ENCODE results near the gene TMEM131L. TPM values are rescaled to one million over a fixed set of nuclear protein-coding genes. Genes with fewer than 3 reads are reported as not detected.

TMEM131L gene
- total RNA-seq, 1 donor from 2014 or later: 60.2 TPM

- peaks cover 63% of the 10 kb centered on the region for H3K4me1 Mint-ChIP-seq (ENCODE audit: low read depth, unreplicated experiment)
Observed at GRCh38 chr4:153531976-153532626, 65.9 kb downstream of the TMEM131L start.

GRCh38 chr4:153532636-153533035 lies 66.5 kb downstream of the TMEM131L start:
- DNase-seq: no peak
- Mint-ChIP-seq H3K36me3 (ENCODE audit: unreplicated experiment) (no peaks in the 10 kb centered on the region), H3K27me3 (ENCODE audit: unreplicated experiment) (peaks cover 7% of the 10 kb centered on the region), H3K9me3 (ENCODE audit: unreplicated experiment) (peaks cover 19% of the 10 kb centered on the region), H3K4me3 (ENCODE audit: unreplicated experiment) (no peak overlapping the region), H3K27ac (ENCODE audit: unreplicated experiment) (peak overlapping the region; percentile 49), H3K4me1 (ENCODE audit: low read depth, unreplicated experiment) (peaks cover 61% of the 10 kb centered on the region)
- no peak for TF ChIP-seq CTCF (IDR thresholded peaks at IDR 0.05; ENCODE audit: partially characterized antibody, unreplicated experiment)

More at GRCh38 chr4:153531976-153532626, 65.9 kb downstream of the TMEM131L start:
- TF ChIP-seq CTCF (IDR thresholded peaks at IDR 0.05; ENCODE audit: partially characterized antibody, unreplicated experiment): no peak
- DNase-seq: no peak
- Mint-ChIP-seq H3K4me3 (ENCODE audit: unreplicated experiment) (peak overlapping the region; percentile 72), H3K9me3 (ENCODE audit: unreplicated experiment) (peaks cover 19% of the 10 kb centered on the region), H3K27ac (ENCODE audit: unreplicated experiment) (peak overlapping the region; percentile 97), H3K27me3 (ENCODE audit: unreplicated experiment) (peaks cover 7% of the 10 kb centered on the region), H3K36me3 (ENCODE audit: unreplicated experiment) (peaks cover under 1% of the 10 kb centered on the region)

- Mint-ChIP-seq H3K27me3 (ENCODE audit: unreplicated experiment) (peaks cover 7% of the 10 kb centered on the region), H3K4me3 (ENCODE audit: unreplicated experiment) (peak overlapping the region; percentile 18)
Observed at GRCh38 chr4:153533387-153533786, 67.2 kb downstream of the TMEM131L start.

GRCh38 chr4:153534792-153535629 lies 68.9 kb downstream of the TMEM131L start:
- Mint-ChIP-seq H3K36me3 (ENCODE audit: unreplicated experiment) (no peaks in the 10 kb centered on the region), H3K4me3 (ENCODE audit: unreplicated experiment) (no peak overlapping the region), H3K27ac (ENCODE audit: unreplicated experiment) (no peak overlapping the region), H3K4me1 (ENCODE audit: low read depth, unreplicated experiment) (peaks cover 50% of the 10 kb centered on the region), H3K9me3 (ENCODE audit: unreplicated experiment) (peaks cover 10% of the 10 kb centered on the region), H3K27me3 (ENCODE audit: unreplicated experiment) (peaks cover 3% of the 10 kb centered on the region)
- no peak for DNase-seq
- no peak for TF ChIP-seq CTCF (IDR thresholded peaks at IDR 0.05; ENCODE audit: partially characterized antibody, unreplicated experiment)

More at GRCh38 chr4:153533387-153533786, 67.2 kb downstream of the TMEM131L start:
- H3K4me1 Mint-ChIP-seq (ENCODE audit: low read depth, unreplicated experiment): peaks cover 55% of the 10 kb centered on the region
- H3K27ac Mint-ChIP-seq (ENCODE audit: unreplicated experiment): peak overlapping the region; percentile 55
- TF ChIP-seq CTCF (IDR thresholded peaks at IDR 0.05; ENCODE audit: partially characterized antibody, unreplicated experiment): no peak
- DNase-seq: no peak
- H3K9me3 Mint-ChIP-seq (ENCODE audit: unreplicated experiment): peaks cover 19% of the 10 kb centered on the region
- no peaks in the 10 kb centered on the region for H3K36me3 Mint-ChIP-seq (ENCODE audit: unreplicated experiment)
